ENCODE data around the gene LETM1.

The LETM1 gene

GRCh38 chr4:1777822-1778641 lies 77.9 kb downstream of the LETM1 start:
- no peak for DNase-seq (ENCODE audit: low read depth in 2 of 2)

DNA sequence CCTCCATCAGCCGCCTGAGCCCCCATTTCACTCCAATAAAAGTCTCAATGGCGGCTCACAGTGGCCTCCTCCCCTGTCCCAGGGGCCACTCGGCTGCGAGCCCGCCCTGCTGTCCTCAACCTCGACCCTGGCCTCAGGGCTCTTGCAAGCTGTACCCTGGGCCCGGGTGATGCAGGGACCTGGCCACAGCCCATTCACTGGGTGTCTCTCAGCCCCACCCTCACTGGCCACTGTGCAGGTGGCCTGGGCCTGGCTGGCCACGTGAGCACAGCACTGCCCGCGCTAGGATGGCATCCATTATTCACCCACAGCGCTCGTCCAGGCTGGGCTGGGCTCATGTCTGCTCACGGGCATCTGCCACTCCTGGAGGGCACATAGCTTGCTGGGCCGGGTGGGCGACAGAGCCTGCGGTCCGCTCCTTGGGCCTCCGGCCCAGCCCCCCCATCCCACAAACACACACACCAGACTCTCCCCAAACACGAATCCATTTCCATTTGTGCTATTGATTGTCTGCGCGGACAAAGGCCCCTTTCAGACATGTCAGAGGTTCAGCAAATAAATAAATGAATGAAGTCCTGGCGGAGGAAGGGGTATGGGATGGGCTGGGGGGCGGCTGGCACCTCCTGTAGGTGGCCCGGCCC lies 79.3 kb downstream of the LETM1 start:
- DNase-seq (ENCODE audit: low read depth in 2 of 2), result no peak

DNA sequence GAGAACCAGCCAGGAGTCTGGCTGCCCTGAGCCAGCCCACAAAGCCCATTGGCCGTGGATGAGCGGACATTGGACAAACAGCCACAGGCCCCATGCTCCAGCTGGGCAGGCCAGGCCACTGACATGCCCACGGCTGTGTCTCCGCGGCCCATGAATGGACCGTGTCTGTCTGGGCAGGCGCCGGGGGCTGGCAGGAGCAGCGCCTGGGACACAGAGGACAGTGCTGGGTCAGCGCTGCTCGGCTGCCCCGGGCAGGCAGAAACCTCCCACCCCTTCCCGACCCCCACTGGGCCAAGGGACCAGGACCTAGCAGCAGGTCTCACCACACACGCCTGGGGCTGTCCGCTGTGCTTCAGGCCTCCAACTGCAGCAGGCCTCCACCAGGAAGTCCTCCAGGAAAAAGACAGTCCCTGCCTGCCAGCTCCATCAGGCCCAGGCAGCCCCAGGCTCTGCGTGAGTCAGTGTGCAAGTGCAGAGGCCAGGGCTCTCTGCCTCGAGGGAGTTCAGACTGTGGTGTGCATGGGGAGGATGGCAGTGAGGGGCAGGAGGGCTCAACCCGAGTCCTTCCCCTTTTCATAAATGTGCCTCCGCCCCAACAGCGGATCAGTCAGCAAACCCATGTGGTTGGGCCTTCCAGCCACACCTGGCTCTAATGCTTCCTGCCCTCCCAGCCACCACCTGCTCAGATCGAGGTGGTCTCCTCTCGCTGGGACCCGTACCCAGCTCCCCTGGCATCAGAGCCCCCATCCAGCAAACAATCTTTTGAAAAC lies 80.0 kb downstream of the LETM1 start:
- no peak for DNase-seq (ENCODE audit: low read depth in 2 of 2)

DNA sequence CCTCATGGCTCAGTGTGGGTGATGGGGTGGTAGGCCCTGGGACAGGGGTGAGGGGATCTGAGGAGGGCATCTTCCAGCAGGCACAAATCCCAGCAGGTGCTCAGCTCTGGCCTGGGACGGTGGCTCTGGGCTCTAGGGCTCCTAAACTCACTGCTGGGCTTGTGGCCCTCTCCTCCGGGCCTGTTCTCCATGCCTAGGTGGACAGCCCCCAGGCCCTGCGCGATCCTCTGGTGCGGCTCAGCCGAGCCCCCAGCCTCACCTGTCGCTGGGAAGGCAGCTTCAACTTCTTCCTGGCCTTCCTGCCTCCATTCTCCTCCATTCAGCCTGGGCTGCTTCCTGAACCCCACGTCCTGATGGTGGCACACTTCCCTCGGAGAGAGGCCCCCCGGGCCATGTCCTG lies 82.2 kb downstream of the LETM1 start:
- DNase-seq (ENCODE audit: low read depth in 2 of 2), result no peak

- no peak for DNase-seq (ENCODE audit: low read depth in 2 of 2)
Measured at GRCh38 chr4:1772853-1773538, 83.0 kb downstream of the LETM1 start.

GRCh38 chr4:1771555-1772305 lies 84.2 kb downstream of the LETM1 start:
- DNase-seq (ENCODE audit: low read depth in 2 of 2), result no peak

DNA sequence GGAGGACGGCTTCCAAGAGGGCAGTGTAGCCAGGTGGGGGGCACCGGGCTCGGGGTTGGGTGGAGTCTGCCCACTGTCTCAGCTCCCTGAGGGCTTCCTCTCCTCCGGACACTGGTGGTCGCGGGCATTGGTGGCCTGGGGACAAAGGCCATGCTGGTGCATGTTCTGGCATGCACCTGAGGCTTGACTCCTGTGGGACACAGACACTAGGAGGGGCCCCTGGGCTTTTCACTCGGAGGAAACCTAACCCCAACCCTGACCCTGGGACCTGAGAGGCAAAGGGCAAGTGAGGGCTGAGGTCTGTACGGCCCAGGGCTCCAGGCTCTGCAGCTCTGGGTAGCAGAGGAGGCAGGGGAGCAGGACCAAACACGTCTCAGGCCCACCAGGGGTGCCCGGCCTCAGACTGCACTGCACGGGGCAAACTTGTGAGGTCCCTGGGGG lies 85.1 kb downstream of the LETM1 start:
- no peak for DNase-seq (ENCODE audit: low read depth in 2 of 2)

GRCh38 chr4:1770245-1770644 lies 85.7 kb downstream of the LETM1 start:
- DNase-seq (ENCODE audit: low read depth in 2 of 2), result no peak

DNA sequence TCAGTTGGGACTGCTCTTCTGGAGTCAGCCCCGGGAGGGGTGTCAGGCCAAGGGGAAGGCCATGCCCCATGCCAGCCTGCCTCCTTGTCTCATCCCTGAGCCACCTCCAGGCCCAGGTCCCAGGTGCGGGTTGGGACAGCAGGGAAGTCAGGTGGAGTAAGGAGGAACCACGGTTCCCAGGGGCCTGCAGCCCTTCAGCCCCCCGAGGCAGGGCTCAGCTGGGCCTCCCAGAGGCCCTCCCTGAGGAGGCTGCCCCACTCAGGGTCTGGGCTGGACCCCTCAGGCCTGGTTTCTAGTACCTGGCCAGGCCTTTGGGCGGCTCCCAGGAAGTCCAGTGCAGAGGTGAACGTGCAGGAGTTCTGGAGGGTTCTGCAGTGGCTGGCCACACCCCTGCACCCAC lies 86.3 kb downstream of the LETM1 start:
- DNase-seq (ENCODE audit: low read depth in 2 of 2), result no peak

DNA sequence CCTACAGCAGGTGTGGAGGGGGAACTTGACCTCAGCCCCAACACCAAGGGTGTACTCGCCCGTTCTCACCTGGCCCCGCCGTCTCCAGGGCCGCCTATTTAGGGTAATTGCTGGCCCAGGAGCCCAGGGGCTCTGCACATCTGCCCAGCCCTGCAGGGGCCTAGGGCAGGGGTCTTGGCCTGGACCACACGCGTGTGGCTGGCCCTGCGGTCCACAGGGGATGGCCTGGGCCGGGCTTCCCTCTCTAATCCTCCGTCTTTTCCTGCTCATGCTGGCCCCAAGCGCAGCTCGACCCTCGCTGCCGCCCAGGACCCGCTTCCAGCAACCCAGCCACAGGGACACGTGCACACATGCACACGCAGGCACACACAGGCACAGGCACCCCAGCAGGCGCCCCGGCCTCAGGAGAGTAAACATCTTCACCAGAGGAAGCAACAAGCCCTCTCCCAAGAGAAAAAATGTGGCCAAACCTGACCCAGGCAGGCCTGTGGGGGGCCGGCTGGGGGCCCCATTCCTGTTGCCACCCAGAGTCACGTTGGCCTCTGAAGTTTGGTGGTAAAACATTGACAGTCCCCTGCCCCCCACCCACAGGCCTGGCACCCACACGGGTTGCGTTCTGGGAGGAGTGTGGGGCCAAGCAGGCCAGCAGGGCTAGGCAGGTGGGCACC lies 87.5 kb downstream of the LETM1 start:
- no peak for DNase-seq (ENCODE audit: low read depth in 2 of 2)

DNA sequence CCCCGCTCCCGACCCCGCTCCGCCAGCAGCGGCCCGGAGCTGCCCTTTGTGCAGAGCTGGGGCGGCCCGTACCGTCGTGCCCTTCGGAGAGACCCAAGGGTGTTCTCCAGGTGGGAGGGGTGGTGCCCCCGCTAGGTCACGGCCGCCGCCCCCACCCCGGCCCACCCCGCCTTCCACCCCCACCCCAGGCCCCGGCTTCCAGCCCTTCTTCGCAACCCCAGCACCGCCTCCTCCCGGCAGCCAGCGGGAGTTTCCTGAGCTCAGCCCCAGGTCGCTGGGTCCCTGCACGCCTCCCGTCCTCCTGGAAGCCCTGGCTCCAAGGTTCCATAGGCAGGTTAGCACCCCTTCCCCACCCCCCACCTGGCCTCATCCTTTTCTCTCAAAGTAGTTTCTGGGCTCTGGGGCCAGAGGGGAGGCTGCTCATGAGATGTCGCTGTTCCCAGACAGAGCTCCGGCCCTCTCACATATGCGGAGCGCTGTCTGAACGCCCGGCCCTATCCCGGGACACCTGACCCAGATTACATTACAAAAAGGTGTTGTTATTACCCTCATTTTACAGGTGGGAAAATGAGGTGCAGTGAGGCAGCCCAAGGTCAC lies 88.1 kb downstream of the LETM1 start:
- peak in 1 of 2 donors; percentile 19 for DNase-seq (ENCODE audit: low read depth in 2 of 2)

- no peak for DNase-seq (ENCODE audit: low read depth in 2 of 2)
Measured at GRCh38 chr4:1767061-1767769, 88.7 kb downstream of the LETM1 start.

DNA sequence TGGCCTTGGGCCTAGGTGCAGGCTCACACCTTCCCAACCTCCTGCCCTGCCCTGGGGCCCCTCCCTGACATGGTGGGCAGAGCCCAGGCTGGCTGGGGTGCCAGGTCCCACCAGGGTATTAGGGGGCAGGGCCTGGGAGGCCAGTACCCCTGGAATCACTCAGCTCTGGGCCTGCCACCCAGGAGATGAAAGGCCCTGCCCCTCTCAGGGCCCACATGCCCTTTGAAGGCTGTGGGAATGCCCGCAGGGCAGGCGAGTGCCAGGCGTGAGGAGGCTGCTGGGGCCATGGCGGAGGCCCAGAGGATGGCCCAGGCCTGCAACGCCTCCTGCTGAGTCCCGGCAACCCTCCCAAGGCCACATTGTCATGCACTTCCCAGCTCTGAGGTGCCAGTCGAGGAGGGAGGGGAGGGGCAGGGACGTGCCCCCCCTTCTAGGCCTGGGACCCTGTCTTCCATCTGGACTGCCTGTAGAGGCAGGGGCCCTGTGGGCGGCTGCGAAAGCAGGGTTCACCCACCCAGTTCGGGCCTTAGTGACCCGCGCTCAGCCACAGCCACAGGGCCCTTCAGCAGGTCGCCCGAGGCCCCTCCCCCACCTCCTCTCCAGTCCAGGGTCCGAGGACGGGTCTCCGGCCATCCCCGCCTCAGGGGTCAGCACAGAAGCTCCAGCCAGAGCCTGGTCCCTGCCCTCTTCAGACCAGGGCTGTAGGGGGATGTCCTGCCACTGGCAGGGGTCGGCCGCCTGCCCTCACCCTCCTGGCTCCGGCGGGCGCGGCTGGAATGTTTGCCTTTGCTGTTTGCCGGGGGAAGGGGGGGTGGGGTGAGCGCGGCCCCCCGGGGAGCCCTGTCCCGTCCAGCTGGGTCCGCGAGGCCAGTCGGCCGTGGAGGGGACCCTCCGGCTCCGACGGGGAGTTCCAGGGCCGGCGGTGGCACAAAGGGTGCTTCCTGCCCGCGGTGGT lies 89.6 kb downstream of the LETM1 start:
- no peak for DNase-seq (ENCODE audit: low read depth in 2 of 2)

DNA sequence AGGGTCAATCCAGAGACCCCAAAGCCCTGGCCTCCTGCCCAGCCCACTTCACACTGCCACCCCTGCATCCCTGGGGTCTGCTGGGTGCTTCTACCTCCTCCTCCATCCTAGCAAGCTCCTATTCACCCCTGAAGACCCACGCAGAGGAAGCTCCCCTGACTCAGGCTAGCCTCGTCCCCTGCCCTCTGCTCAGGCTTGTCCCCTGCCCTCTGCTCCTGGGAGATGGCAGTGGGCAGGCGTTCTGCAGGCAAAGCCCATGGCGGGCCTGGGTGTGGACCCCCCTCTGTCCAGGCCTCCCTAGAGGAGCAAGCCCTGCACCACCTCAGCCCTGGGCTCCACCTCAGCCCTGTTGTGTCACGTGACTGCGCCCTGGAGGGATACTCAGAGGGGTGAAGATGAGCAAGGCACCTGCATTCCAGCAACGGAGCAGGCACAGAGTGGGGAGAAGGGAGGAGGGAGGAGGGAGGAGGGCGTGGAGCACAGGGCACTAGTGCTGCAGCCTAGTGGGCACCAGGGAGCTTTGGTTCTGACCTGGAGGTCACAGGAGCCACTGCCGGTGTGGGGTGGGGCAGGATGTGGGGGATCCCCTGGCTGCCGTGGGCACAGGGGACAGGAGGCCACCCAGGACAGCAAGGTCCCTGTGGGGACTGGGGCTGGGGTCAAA lies 90.4 kb downstream of the LETM1 start:
- DNase-seq (ENCODE audit: low read depth in 2 of 2), result no peak

- DNase-seq (ENCODE audit: low read depth in 2 of 2), result no peak
Measured at GRCh38 chr4:1764670-1765069, 91.3 kb downstream of the LETM1 start.

DNA sequence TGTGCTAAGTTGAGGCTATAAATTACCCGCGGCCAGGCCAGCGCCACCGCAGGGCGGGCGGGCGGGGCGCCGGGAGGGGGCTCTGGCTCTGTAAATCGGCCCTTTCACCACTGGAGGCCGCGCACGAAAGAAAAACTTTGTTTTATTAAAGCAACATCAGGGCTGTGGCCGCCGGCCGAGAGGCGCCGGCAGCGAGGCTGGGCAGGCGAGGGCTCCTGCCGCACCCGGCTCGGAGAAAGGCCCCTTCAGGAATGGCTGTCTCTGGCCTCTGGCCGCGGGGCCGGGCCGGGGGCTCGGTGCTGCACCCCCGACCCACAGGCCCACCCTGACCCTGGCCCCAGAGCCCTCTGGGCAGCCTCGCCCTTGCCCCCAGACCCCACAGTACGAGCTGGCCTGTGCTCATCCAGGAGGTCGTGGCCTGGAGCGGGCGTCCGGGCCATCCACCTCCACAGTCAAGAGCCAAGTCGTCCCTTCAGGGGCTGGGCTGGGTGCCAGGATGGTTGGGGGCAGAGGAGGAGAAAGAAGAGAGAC lies 92.3 kb downstream of the LETM1 start:
- no peak for DNase-seq (ENCODE audit: low read depth in 2 of 2)

- no peak for DNase-seq (ENCODE audit: low read depth in 2 of 2)
Measured at GRCh38 chr4:1763070-1763549, 92.8 kb downstream of the LETM1 start.
